NCI-H2107 treated with DMSO at 0.1 percent for 48 hours (cell line): ENCODE data around the gene ARHGAP45.

Source experiments
- DNase-seq: peaks from one replicate; lab custom pipeline; 2025; ENCODE audit not compliant: unreplicated experiment; lab: John Stamatoyannopoulos, UW

Gene ARHGAP45

GRCh38 chr19:1131718-1132551, 65.0 kb downstream of the ARHGAP45 start:
- no peak for DNase-seq

- DNase-seq: no peak
Observed at GRCh38 chr19:1132552-1133383, 65.8 kb downstream of the ARHGAP45 start.

GRCh38 chr19:1133471-1133929, 66.5 kb downstream of the ARHGAP45 start:
- DNase-seq: no peak

- DNase-seq: no peak
Observed at GRCh38 chr19:1134431-1134830, 67.5 kb downstream of the ARHGAP45 start.

GRCh38 chr19:1135454-1135853, 68.5 kb downstream of the ARHGAP45 start:
- no peak for DNase-seq

- DNase-seq: peak; percentile 39
Observed at GRCh38 chr19:1136201-1136600, 69.2 kb downstream of the ARHGAP45 start.
